MM.1S (cell line): ENCODE results near the gene NDUFA5.
A peak's percentile ranks its signal among the peaks of the same experiment; 100 is the strongest.

Experiments used
- DNase-seq: peaks from one replicate; pipeline ENCODE4 v3.0.0-alpha.2; 2015
- H2AFZ ChIP-seq: fragments of 300-600 bp; sonication (generic); 2 replicates; pipeline ENCODE4 v1.6.0; 2016; ENCODE audit warnings: antibody characterized with exemption, low read length
- H3F3A ChIP-seq: fragments of 300-600 bp; sonication (generic); 2 replicates; pipeline ENCODE4 v1.6.1; 2016; ENCODE audit warnings: mild to moderate bottlenecking, antibody characterized with exemption, low read length, moderate library complexity, mixed read lengths; ENCODE audit not compliant: insufficient read depth
- H3K27ac ChIP-seq: fragments of 300-600 bp; sonication (generic); 2 replicates; pipeline ENCODE4 v1.5.1; 2016; ENCODE audit warnings: mild to moderate bottlenecking, low read length
- H3K27me3 ChIP-seq: fragments of 300-600 bp; sonication (generic); replicated peaks from 2 replicates; pipeline ENCODE4 v1.6.0; 2016; ENCODE audit warnings: low read length; ENCODE audit not compliant: insufficient read depth
- H3K36me3 ChIP-seq: fragments of 300-600 bp; sonication (generic); replicated peaks from 2 replicates; pipeline ENCODE4 v1.6.1; 2016; ENCODE audit warnings: mild to moderate bottlenecking, low read length, mixed read lengths; ENCODE audit not compliant: insufficient read depth
- H3K4me1 ChIP-seq: fragments of 300-600 bp; sonication (generic); 2 replicates; pipeline ENCODE4 v1.6.1; 2016; ENCODE audit warnings: low read length, mixed read lengths
- H3K4me2 ChIP-seq: fragments of 300-600 bp; sonication (generic); 2 replicates; pipeline ENCODE4 v1.6.0; 2016; ENCODE audit warnings: low read depth, low read length
- H3K4me3 ChIP-seq: fragments of 300-600 bp; sonication (generic); 2 replicates; pipeline ENCODE4 v1.5.1; 2016; ENCODE audit warnings: low read length, mixed read lengths
- H3K79me2 ChIP-seq: fragments of 300-600 bp; sonication (generic); 2 replicates; pipeline ENCODE4 v1.6.1; 2016; ENCODE audit warnings: mixed run types, low read length, mixed read lengths
- H3K9ac ChIP-seq: fragments of 300-600 bp; sonication (generic); 2 replicates; pipeline ENCODE4 v1.6.1; 2016; ENCODE audit warnings: low read length, mixed read lengths
- H3K9me2 ChIP-seq: fragments of 300-600 bp; sonication (generic); replicated peaks from 2 replicates; pipeline ENCODE4 v1.6.1; 2016; ENCODE audit warnings: mild to moderate bottlenecking, low read length, mixed read lengths; ENCODE audit not compliant: insufficient read depth
- H3K9me3 ChIP-seq: fragments of 300-600 bp; sonication (generic); replicated peaks from 2 replicates; pipeline ENCODE4 v1.6.1; 2016; ENCODE audit warnings: mild to moderate bottlenecking, low read length, mixed read lengths; ENCODE audit not compliant: insufficient read depth
- H4K20me1 ChIP-seq: fragments of 300-600 bp; sonication (generic); 2 replicates; pipeline ENCODE4 v1.6.1; 2016; ENCODE audit warnings: mild to moderate bottlenecking, low read length, moderate library complexity, mixed read lengths; ENCODE audit not compliant: insufficient read depth
- EZH2 ChIP-seq: fragments of 300-600 bp; sonication (generic); optimal IDR thresholded peaks from 2 replicates; pipeline ENCODE3; 2017; ENCODE audit warnings: low read depth, mild to moderate bottlenecking, antibody characterized with exemption, low read length, mixed read lengths
- EZH2phosphoT487 ChIP-seq: fragments of 300-600 bp; sonication (generic); IDR thresholded peaks from 2 replicates; pipeline ENCODE4 v1.6.1; 2018; ENCODE audit warnings: antibody characterized with exemption, low read length
- TF ChIP-seq, protein P1 (sequence below): fragments of 300-600 bp; sonication (generic); IDR thresholded peaks from 2 replicates; pipeline ENCODE4 v1.5.1; 2016; ENCODE audit warnings: antibody characterized with exemption, low read length, mixed read lengths

NDUFA5 gene

DNA sequence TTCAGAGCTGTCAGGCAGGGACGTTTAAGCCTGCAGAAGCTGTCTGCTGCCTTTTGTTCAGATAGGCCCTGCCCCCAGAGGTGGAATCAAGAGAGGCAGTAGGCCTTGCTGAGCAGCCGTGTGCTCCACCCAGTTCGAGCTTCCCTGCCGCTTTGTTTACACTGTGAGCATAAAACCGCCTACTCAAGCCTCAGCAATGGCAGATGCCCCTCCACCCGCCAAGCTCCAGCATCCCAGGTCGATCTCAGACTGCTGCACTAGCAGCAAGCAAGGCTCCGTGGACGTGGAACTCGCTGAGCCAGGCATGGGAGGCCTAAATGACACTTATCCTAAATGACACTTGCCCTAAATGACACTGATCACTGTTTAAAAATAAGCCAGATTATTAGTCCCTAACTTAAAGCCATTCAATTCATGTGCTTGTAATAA is 37.2 kb upstream of the NDUFA5 start:
- Histone ChIP-seq H4K20me1 (no peaks in the 10 kb centered on the region), H3K9me2 (no peaks in the 10 kb centered on the region), H3K4me1 (peaks cover 3% of the 10 kb centered on the region; the same call in 1 of the 2 replicates), H3F3A (no peaks in the 10 kb centered on the region), H3K79me2 (no peaks in the 10 kb centered on the region), H3K4me2 (no peak overlapping the region), H3K36me3 (no peaks in the 10 kb centered on the region), H3K27me3 (no peaks in the 10 kb centered on the region), H2AFZ (no peak overlapping the region), H3K9ac (no peak overlapping the region), H3K9me3 (no peaks in the 10 kb centered on the region), H3K27ac (no peak overlapping the region), H3K4me3 (no peak overlapping the region)
- TF ChIP-seq EZH2phosphoT487 (no peak), EZH2 (no peak)
- TF ChIP-seq, protein P1, sequence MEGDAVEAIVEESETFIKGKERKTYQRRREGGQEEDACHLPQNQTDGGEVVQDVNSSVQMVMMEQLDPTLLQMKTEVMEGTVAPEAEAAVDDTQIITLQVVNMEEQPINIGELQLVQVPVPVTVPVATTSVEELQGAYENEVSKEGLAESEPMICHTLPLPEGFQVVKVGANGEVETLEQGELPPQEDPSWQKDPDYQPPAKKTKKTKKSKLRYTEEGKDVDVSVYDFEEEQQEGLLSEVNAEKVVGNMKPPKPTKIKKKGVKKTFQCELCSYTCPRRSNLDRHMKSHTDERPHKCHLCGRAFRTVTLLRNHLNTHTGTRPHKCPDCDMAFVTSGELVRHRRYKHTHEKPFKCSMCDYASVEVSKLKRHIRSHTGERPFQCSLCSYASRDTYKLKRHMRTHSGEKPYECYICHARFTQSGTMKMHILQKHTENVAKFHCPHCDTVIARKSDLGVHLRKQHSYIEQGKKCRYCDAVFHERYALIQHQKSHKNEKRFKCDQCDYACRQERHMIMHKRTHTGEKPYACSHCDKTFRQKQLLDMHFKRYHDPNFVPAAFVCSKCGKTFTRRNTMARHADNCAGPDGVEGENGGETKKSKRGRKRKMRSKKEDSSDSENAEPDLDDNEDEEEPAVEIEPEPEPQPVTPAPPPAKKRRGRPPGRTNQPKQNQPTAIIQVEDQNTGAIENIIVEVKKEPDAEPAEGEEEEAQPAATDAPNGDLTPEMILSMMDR = no peak
- no peak for DNase-seq

GRCh38 chr7:123588376-123588775 is 30.8 kb upstream of the NDUFA5 start:
- Histone ChIP-seq H2AFZ (no peak overlapping the region), H4K20me1 (no peaks in the 10 kb centered on the region), H3K9me3 (no peaks in the 10 kb centered on the region), H3K4me1 (no peaks in the 10 kb centered on the region), H3K27me3 (no peaks in the 10 kb centered on the region), H3K9ac (no peak overlapping the region), H3K4me2 (no peak overlapping the region), H3K9me2 (no peaks in the 10 kb centered on the region), H3K27ac (no peak overlapping the region), H3K36me3 (no peaks in the 10 kb centered on the region), H3F3A (no peaks in the 10 kb centered on the region), H3K4me3 (no peak overlapping the region), H3K79me2 (no peaks in the 10 kb centered on the region)
- TF ChIP-seq EZH2 (no peak), EZH2phosphoT487 (no peak)
- TF ChIP-seq, protein P1 = no peak
- no peak for DNase-seq

- Histone ChIP-seq H3K4me2 (no peak overlapping the region), H2AFZ (no peak overlapping the region), H3F3A (no peaks in the 10 kb centered on the region), H3K27me3 (no peaks in the 10 kb centered on the region), H3K27ac (no peak overlapping the region), H3K4me3 (no peak overlapping the region), H3K79me2 (no peaks in the 10 kb centered on the region), H3K9me2 (no peaks in the 10 kb centered on the region), H3K4me1 (no peaks in the 10 kb centered on the region), H3K9me3 (no peaks in the 10 kb centered on the region), H4K20me1 (no peaks in the 10 kb centered on the region), H3K9ac (no peak overlapping the region), H3K36me3 (no peaks in the 10 kb centered on the region)
- TF ChIP-seq EZH2phosphoT487 (no peak), EZH2 (no peak)
- TF ChIP-seq, protein P1 = no peak
- no peak for DNase-seq
Measured at GRCh38 chr7:123583821-123584220, 26.2 kb upstream of the NDUFA5 start.

GRCh38 chr7:123581162-123581459 is 23.5 kb upstream of the NDUFA5 start:
- H2AFZ ChIP-seq = peak overlapping the region; percentile 38
- no peak for TF ChIP-seq EZH2
- TF ChIP-seq EZH2phosphoT487 = no peak
- TF ChIP-seq, protein P1 = no peak
- no peak overlapping the region for H3K4me3 ChIP-seq
- H4K20me1 ChIP-seq = no peaks in the 10 kb centered on the region
- H3K9me3 ChIP-seq = no peaks in the 10 kb centered on the region
- H3K27ac ChIP-seq = no peak overlapping the region
- H3K4me1 ChIP-seq = no peaks in the 10 kb centered on the region
- no peaks in the 10 kb centered on the region for H3K79me2 ChIP-seq
- H3K9me2 ChIP-seq = no peaks in the 10 kb centered on the region
- H3K4me2 ChIP-seq = no peak overlapping the region
- no peaks in the 10 kb centered on the region for H3K36me3 ChIP-seq
- no peaks in the 10 kb centered on the region for H3K27me3 ChIP-seq
- no peaks in the 10 kb centered on the region for H3F3A ChIP-seq
- no peak for DNase-seq
- H3K9ac ChIP-seq = no peak overlapping the region
